ENCODE results near the gene SYNDIG1.

DNA sequence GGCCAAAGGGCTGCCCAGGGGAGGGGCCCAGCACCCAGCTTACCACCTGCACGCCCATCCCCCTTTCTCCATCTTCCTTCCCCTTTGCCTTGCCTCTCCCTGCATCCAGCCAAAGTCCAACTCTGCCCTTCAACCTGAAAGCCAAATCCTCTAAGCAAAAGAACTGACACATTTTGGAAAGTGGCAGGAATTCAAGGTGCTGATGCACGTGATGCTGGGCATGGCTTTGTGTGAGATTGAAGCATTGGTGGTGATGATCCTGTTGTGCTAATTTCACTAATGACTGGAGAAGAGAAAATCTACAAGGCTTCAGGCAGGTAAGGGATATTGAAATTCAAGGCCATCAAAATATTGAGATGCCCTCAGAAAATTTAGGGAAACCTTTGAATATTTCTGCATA is 23.3 kb downstream of the SYNDIG1 start:
- no peak for TF ChIP-seq POLR2AphosphoS5 (IDR thresholded peaks at IDR 0.05; ENCODE audit: low read depth, low read length)
- TF ChIP-seq, protein P1, sequence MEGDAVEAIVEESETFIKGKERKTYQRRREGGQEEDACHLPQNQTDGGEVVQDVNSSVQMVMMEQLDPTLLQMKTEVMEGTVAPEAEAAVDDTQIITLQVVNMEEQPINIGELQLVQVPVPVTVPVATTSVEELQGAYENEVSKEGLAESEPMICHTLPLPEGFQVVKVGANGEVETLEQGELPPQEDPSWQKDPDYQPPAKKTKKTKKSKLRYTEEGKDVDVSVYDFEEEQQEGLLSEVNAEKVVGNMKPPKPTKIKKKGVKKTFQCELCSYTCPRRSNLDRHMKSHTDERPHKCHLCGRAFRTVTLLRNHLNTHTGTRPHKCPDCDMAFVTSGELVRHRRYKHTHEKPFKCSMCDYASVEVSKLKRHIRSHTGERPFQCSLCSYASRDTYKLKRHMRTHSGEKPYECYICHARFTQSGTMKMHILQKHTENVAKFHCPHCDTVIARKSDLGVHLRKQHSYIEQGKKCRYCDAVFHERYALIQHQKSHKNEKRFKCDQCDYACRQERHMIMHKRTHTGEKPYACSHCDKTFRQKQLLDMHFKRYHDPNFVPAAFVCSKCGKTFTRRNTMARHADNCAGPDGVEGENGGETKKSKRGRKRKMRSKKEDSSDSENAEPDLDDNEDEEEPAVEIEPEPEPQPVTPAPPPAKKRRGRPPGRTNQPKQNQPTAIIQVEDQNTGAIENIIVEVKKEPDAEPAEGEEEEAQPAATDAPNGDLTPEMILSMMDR (IDR thresholded peaks at IDR 0.05) = no peak
- TF ChIP-seq SIN3A (IDR thresholded peaks at IDR 0.05; ENCODE audit: borderline replicate concordance, insufficient read depth, low read depth, low read length) = no peak

All from Panc1 (cell line).